ENCODE data around the gene TIAM1. TPM values are rescaled to one million over a fixed set of nuclear protein-coding genes. Genes with fewer than 3 reads are reported as not detected.

The TIAM1 gene
- total and polyA plus RNA-seq, 2 of the 8 experiments (the other 6 are each of a cell fraction or from before 2014, with no cell fraction given), result 10.1 to 30.7 TPM

GRCh38 chr21:31090376-31090775 is 253.7 kb downstream of the TIAM1 start:
- H2BK5ac ChIP-seq (ENCODE audit: low read depth, low read length), result no peak overlapping the region
- no peak overlapping the region for H2BK12ac ChIP-seq (ENCODE audit: low read depth, low read length)
- no peaks in the 10 kb centered on the region for H3K36me3 ChIP-seq (ENCODE audit: control insufficient read depth in 2 of 4, insufficient read depth in 4 of 4, low read length in 3 of 4)
- no peak overlapping the region for H3K56ac ChIP-seq (replicated peaks; ENCODE audit: insufficient read length, low read depth, low read length)
- no peak overlapping the region for H3K27ac ChIP-seq (ENCODE audit: low read depth, low read length)
- no peaks in the 10 kb centered on the region for H3K79me1 ChIP-seq (ENCODE audit: low read depth, low read length)
- H3K14ac ChIP-seq (ENCODE audit: insufficient read length), result no peak overlapping the region
- CTCF ChIA-PET (ENCODE audit: partially characterized antibody), result interaction anchor here (1.5 to 4.7 kb wide), 2 partner anchors 108 to 257 kb away, joined by 4 to 34 read pairs; no protein-coding TSS in a partner anchor
- no peak overlapping the region for H2AFZ ChIP-seq (ENCODE audit: low read length)
- H3K18ac ChIP-seq (ENCODE audit: extremely low read depth, low read length), result no peak overlapping the region
- H4K20me1 ChIP-seq (replicated peaks in 1 of 2; ENCODE audit: control insufficient read depth in 1 of 2, insufficient read depth in 2 of 2, low read length in 2 of 2), result no peaks in the 10 kb centered on the region
- H3K23ac ChIP-seq (ENCODE audit: insufficient read length), result no peak overlapping the region
- no peak for FAIRE-seq
- peaks cover 0 to 5% of the 10 kb centered on the region in 2 experiments; a peak in 1 of 4 replicates for H3K9me3 ChIP-seq (ENCODE audit: insufficient read depth in 2 of 2, low read depth in 1 of 2, low read length in 1 of 2)
- H3K9ac ChIP-seq (replicated peaks in 1 of 4; ENCODE audit: extremely low read depth in 1 of 4, low read depth in 3 of 4, low read length in 3 of 4), result no peak overlapping the region
- H2BK120ac ChIP-seq (replicated peaks; ENCODE audit: low read depth, low read length), result no peak overlapping the region
- DNase-seq (ENCODE audit: low read depth in 1 of 2, low spot score in 2 of 2), result no peak
- H4K91ac ChIP-seq (replicated peaks; ENCODE audit: insufficient read length, low read length), result no peak overlapping the region
- no peak overlapping the region for H2BK20ac ChIP-seq (ENCODE audit: low read length)
- POLR2A ChIA-PET (ENCODE audit: partially characterized antibody), result no interaction called here
- no peak overlapping the region for H3K4me2 ChIP-seq (ENCODE audit: insufficient read depth in 1 of 2, low read depth in 2 of 2, low read length in 2 of 2)
- H2AK5ac ChIP-seq (ENCODE audit: low read depth, low read length), result no peak overlapping the region
- H3K4ac ChIP-seq (replicated peaks; ENCODE audit: insufficient read length, low read depth, low read length), result no peak overlapping the region
- H2BK15ac ChIP-seq (ENCODE audit: low read length), result no peak overlapping the region
- no peak overlapping the region for H4K8ac ChIP-seq (ENCODE audit: extremely low read depth, insufficient read depth, low read length)
- no peaks in the 10 kb centered on the region for H3K4me1 ChIP-seq (replicated peaks in 1 of 4; ENCODE audit: control insufficient read depth in 3 of 4, insufficient read depth in 4 of 4, low read length in 3 of 4)
- no peaks in the 10 kb centered on the region for H3K79me2 ChIP-seq (ENCODE audit: control insufficient read depth in 1 of 2, insufficient read depth in 2 of 2, low read length in 2 of 2)
- no peaks in the 10 kb centered on the region for H3K27me3 ChIP-seq (replicated peaks in 1 of 4; ENCODE audit: control insufficient read depth in 3 of 4, extremely low read depth in 1 of 4, insufficient read depth in 3 of 4, low read length in 3 of 4)
- H3K4me3 ChIP-seq (ENCODE audit: extremely low read depth in 1 of 4, insufficient read depth in 2 of 4, low read depth in 3 of 4, low read length in 4 of 4), result no peak overlapping the region
- TF ChIP-seq NANOG (IDR thresholded peaks at IDR 0.05; ENCODE audit: insufficient read depth, low read depth, low read length, poor library complexity, severe bottlenecking) (no peak), CEBPB (IDR thresholded peaks at IDR 0.05; ENCODE audit: low read depth, low read length) (no peak), RXRA (IDR thresholded peaks at IDR 0.05; ENCODE audit: insufficient read depth, low read depth, low read length) (no peak), RBBP5 (IDR thresholded peaks at IDR 0.05; ENCODE audit: borderline replicate concordance, low read depth, low read length) (no peak), USF2 (IDR thresholded peaks at IDR 0.05; ENCODE audit: low read length) (no peak), SUZ12 (IDR thresholded peaks at IDR 0.05; ENCODE audit: low read length) (no peak), TAF1 (IDR thresholded peaks at IDR 0.05; ENCODE audit: low read depth, low read length) (no peak), SP4 (IDR thresholded peaks at IDR 0.05; ENCODE audit: low read length) (no peak), RFX5 (IDR thresholded peaks at IDR 0.05; ENCODE audit: borderline replicate concordance, low read depth, low read length) (no peak), BACH1 (IDR thresholded peaks at IDR 0.05; ENCODE audit: low read length) (no peak), SAP30 (IDR thresholded peaks at IDR 0.05; ENCODE audit: insufficient read depth, insufficient replicate concordance, low read length) (no peak), CBX5 (IDR thresholded peaks at IDR 0.05; ENCODE audit: low read depth, low read length) (no peak)
- no peaks in the 10 kb centered on the region; the same call in 1 of the 2 replicates for H3K23me2 ChIP-seq (ENCODE audit: low read depth, low read length)
- no peak overlapping the region for H4K5ac ChIP-seq (ENCODE audit: insufficient read length, low read depth, low read length)
